ENCODE measurements around the gene NQO1. TPM values are rescaled to one million over a fixed set of nuclear protein-coding genes. Genes with fewer than 3 reads are reported as not detected.

Gene NQO1
- total and polyA plus RNA-seq, 2 of the 13 experiments (the other 11 are each of a cell fraction or from before 2014, with no cell fraction given), result 464 to 1,060 TPM

GRCh38 chr16:69754469-69755310 is 28.3 kb upstream of the NQO1 start, which contains the start of gene NOB1 (continued):
- TF ChIP-seq ZFX (CRISPR knock-in tag; IDR thresholded peaks at IDR 0.05; ENCODE audit: low read depth), result peak; percentile 96
- peak; percentile 92 for TF ChIP-seq TIGD3 (CRISPR knock-in tag; IDR thresholded peaks at IDR 0.05; ENCODE audit: borderline replicate concordance)
- peak; percentile 88 for TF ChIP-seq ZFP82 (CRISPR knock-in tag; IDR thresholded peaks at IDR 0.05; ENCODE audit: borderline replicate concordance)
- peak; percentile 98 to 99 for TF ChIP-seq POLR2A (IDR thresholded peaks at IDR 0.05; ENCODE audit: insufficient read depth in 1 of 2, low read depth in 2 of 2, low read length in 2 of 2)
- peak; percentile 82; the same call in 1 of the 2 replicates for TF ChIP-seq ZNF101 (CRISPR knock-in tag; IDR thresholded peaks at IDR 0.05; ENCODE audit: borderline replicate concordance, low read depth)
- peak; percentile 92; the same call in 1 of the 2 replicates for TF ChIP-seq ERF (CRISPR knock-in tag; IDR thresholded peaks at IDR 0.05)
- no peak for TF ChIP-seq NBN (conservative IDR thresholded peaks at IDR 0.05)
- TF ChIP-seq ZNF484 (CRISPR knock-in tag; IDR thresholded peaks at IDR 0.05; ENCODE audit: borderline replicate concordance, low read depth), result peak; percentile 93
- peak; percentile 92 for TF ChIP-seq ZNF292 (CRISPR knock-in tag; IDR thresholded peaks at IDR 0.05; ENCODE audit: borderline replicate concordance, low read depth)
- peak; percentile 6; the same call in 1 of the 2 replicates for TF ChIP-seq AKNA (CRISPR knock-in tag; IDR thresholded peaks at IDR 0.05; ENCODE audit: borderline replicate concordance)
- 0 out of 2 replicates have a peak, but pooled peaks have one; percentile 63 for TF ChIP-seq ZNF597 (CRISPR knock-in tag; IDR thresholded peaks at IDR 0.05)
- TF ChIP-seq JARID2 (CRISPR knock-in tag; IDR thresholded peaks at IDR 0.05; ENCODE audit: insufficient replicate concordance), result no peak
- no peak for TF ChIP-seq ZBTB44 (CRISPR knock-in tag; IDR thresholded peaks at IDR 0.05)
- peak; percentile 29; the same call in 1 of the 2 replicates for TF ChIP-seq ZNF3 (CRISPR knock-in tag; IDR thresholded peaks at IDR 0.05)
- TF ChIP-seq FIP1L1 (IDR thresholded peaks at IDR 0.05; ENCODE audit: borderline replicate concordance, insufficient read depth, low read depth, low read length), result 0 out of 2 replicates have a peak, but pooled peaks have one; percentile 51
- TF ChIP-seq ZBTB46 (CRISPR knock-in tag; IDR thresholded peaks at IDR 0.05; ENCODE audit: borderline replicate concordance), result no peak; the same call in 1 of the 2 replicates

All from HepG2 (cell line).